CD8-positive, alpha-beta memory T cell (primary cell): ENCODE results near the gene MED27. TPM values are rescaled to one million over a fixed set of nuclear protein-coding genes. Genes with fewer than 3 reads are reported as not detected.
"Not testable (repeated sequence)": the region's sequence is repeated elsewhere in the genome, so short reads cannot be mapped to it uniquely, and the experiment has no call there.

ENCODE experiments used
- CTCF ChIA-PET: fragments of 350-600 bp; sonication (Branson Sonifier 250); formaldehyde crosslinking; loops from one replicate; lab custom pipeline; 2021; ENCODE audit warnings: antibody characterized with exemption; lab: Charles Lee
- POLR2A ChIA-PET: fragments of 350-600 bp; sonication (Branson Sonifier 250); formaldehyde crosslinking; loops from one replicate; lab custom pipeline; 2021; ENCODE audit warnings: antibody characterized with exemption; lab: Charles Lee
- DNase-seq, 5 donors: peaks; one replicate each; pipeline versions ENCODE4 v3.0.0 to v3.0.0-alpha.2; 2020 to 2022; ENCODE audit warnings: mixed read lengths in 1 of 5
- H3K27ac ChIP-seq: one replicate; pipeline ENCODE4 v1.7.0; 2013; ENCODE audit warnings: low read depth, mild to moderate bottlenecking, low read length, moderate library complexity
- H3K27me3 ChIP-seq: 2 replicates; pipeline ENCODE4 v1.7.0; 2013; ENCODE audit warnings: low read length, mild to moderate bottlenecking; ENCODE audit not compliant: insufficient read depth, poor library complexity, severe bottlenecking
- H3K36me3 ChIP-seq: 2 replicates; pipeline ENCODE4 v1.7.0; 2013; ENCODE audit warnings: mild to moderate bottlenecking, low read length, moderate library complexity; ENCODE audit not compliant: insufficient read depth
- H3K4me1 ChIP-seq: 2 replicates; pipeline ENCODE4 v1.7.0; 2013; ENCODE audit warnings: mild to moderate bottlenecking, low read length, moderate library complexity; ENCODE audit not compliant: insufficient read depth
- H3K4me3 ChIP-seq: 2 replicates; pipeline ENCODE4 v1.7.0; 2013; ENCODE audit warnings: mild to moderate bottlenecking, low read length
- H3K9me3 ChIP-seq: 2 replicates; pipeline ENCODE4 v1.7.0; 2013; ENCODE audit warnings: mild to moderate bottlenecking, low read length
- H3K27ac Mint-ChIP-seq, 8 donors: one replicate each; pipeline ENCODE4 v1.8.0; 2020 to 2021; ENCODE audit warnings: mixed read lengths in 8 of 8, mild to moderate bottlenecking in 6 of 8, inconsistent platforms in 3 of 8, moderate library complexity in 3 of 8
- H3K27me3 Mint-ChIP-seq, 2 donors: one replicate each; pipeline ENCODE4 v1.8.0; 2020 to 2021; ENCODE audit warnings: mixed read lengths in 2 of 2, mild to moderate bottlenecking in 1 of 2, moderate library complexity in 1 of 2
- H3K36me3 Mint-ChIP-seq, 3 donors: one replicate each; pipeline ENCODE4 v1.8.0; 2020 to 2021; ENCODE audit warnings: mixed read lengths in 3 of 3, inconsistent platforms in 1 of 3, mild to moderate bottlenecking in 1 of 3
- H3K4me1 Mint-ChIP-seq, 3 donors: one replicate each; pipeline ENCODE4 v1.8.0; 2020 to 2021; ENCODE audit warnings: mixed read lengths in 3 of 3, inconsistent platforms in 1 of 3, mild to moderate bottlenecking in 1 of 3
- H3K4me3 Mint-ChIP-seq, 7 donors: one replicate each; pipeline ENCODE4 v1.8.0; 2020 to 2021; ENCODE audit warnings: mixed read lengths in 7 of 7, mild to moderate bottlenecking in 6 of 7, moderate library complexity in 4 of 7, inconsistent platforms in 2 of 7
- H3K9me3 Mint-ChIP-seq, 5 donors: one replicate each; pipeline ENCODE4 v1.8.0; 2020 to 2022; ENCODE audit warnings: mixed read lengths in 5 of 5, mild to moderate bottlenecking in 3 of 5, moderate library complexity in 2 of 5, inconsistent platforms in 1 of 5
- polyA plus RNA-seq: library from polyadenylated mRNA; unstranded; fragments of 300-500 nt; fragmentation: Illumina TruSeq; gene quantifications from one replicate; pipeline ENCODE4 v1.2.3, GENCODE V29; 2021
- total RNA-seq, 2 experiments: library from RNA; stranded (reverse); gene quantifications; one replicate each; pipeline ENCODE4 v1.2.3, GENCODE V29; 2021

Gene MED27
- total and polyA plus RNA-seq, 3 experiments from 2014 or later, result 31.6 to 39.7 (median 35.9) TPM

DNA sequence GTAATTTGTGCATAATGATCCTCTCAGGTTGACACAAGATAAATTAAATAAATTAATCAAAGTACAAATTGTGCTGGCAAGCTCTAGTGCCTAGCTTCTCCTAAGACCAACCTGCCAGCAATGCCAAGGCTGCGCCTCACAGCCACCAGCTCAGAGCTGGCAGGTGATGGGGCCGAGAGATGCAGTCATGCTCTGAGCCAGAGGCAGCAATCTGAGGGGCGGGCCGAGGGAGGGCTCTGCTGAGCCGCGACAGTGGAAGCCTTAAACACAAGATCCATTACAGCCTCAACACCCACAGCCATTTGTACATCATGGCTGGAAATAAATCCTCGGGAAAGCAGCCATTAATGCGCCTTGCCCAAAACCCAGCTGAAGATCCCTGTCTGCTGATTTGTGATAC lies 20.3 kb downstream of the MED27 start:
- CTCF ChIA-PET, result no interaction called here

DNA sequence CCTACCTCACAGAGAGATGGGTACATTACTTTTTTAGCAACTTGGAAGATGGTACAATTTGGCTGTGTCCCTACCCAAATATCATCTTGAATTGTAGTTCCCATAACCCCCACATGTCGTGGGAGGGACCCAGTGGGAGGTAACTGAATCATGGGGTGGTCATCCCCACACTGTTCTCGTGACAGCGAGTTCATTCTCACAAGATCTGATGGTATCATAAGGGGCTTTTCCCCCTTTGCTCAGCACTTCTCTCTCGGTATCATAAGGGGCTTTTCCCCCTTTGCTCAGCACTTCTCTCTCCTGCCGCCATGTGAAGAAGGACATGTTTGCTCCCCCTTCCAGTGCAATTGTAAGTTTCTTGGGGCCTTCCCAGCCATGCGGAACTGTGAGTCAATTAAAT lies 21.4 kb downstream of the MED27 start:
- CTCF ChIA-PET, POLR2A ChIA-PET, H3K27ac Mint-ChIP-seq, H3K27me3 Mint-ChIP-seq, H3K9me3 ChIP-seq, H3K4me3 Mint-ChIP-seq, H3K36me3 ChIP-seq, H3K4me3 ChIP-seq, H3K27me3 ChIP-seq, H3K27ac ChIP-seq, DNase-seq, H3K9me3 Mint-ChIP-seq, H3K4me1 ChIP-seq: not testable (repeated sequence)
- Mint-ChIP-seq H3K4me1 (peaks cover 22 to 55% (median 47%) of the 10 kb centered on the region in 3 donors), H3K36me3 (peaks cover 21 to 38% (median 23%) of the 10 kb centered on the region in 3 donors)

More for the DNA sequence above, 20.3 kb downstream of the MED27 start:
- no peak overlapping the region for H3K27ac Mint-ChIP-seq
- H3K27ac ChIP-seq, result no peak overlapping the region
- no peaks in the 10 kb centered on the region for H3K27me3 ChIP-seq
- POLR2A ChIA-PET, result no interaction called here
- no peak overlapping the region for H3K4me3 Mint-ChIP-seq
- no peaks in the 10 kb centered on the region for H3K4me1 ChIP-seq
- H3K36me3 Mint-ChIP-seq, result peaks cover 21 to 46% (median 30%) of the 10 kb centered on the region in 3 donors
- H3K9me3 ChIP-seq, result no peaks in the 10 kb centered on the region
- peaks cover 23 to 56% (median 51%) of the 10 kb centered on the region in 3 donors for H3K4me1 Mint-ChIP-seq
- H3K4me3 ChIP-seq, result no peak overlapping the region
- H3K36me3 ChIP-seq, result no peaks in the 10 kb centered on the region
- no peak for DNase-seq
- H3K9me3 Mint-ChIP-seq, result peaks cover 0 to 4% (median 2%) of the 10 kb centered on the region in 5 donors
- H3K27me3 Mint-ChIP-seq, result no peaks in the 10 kb centered on the region

DNA sequence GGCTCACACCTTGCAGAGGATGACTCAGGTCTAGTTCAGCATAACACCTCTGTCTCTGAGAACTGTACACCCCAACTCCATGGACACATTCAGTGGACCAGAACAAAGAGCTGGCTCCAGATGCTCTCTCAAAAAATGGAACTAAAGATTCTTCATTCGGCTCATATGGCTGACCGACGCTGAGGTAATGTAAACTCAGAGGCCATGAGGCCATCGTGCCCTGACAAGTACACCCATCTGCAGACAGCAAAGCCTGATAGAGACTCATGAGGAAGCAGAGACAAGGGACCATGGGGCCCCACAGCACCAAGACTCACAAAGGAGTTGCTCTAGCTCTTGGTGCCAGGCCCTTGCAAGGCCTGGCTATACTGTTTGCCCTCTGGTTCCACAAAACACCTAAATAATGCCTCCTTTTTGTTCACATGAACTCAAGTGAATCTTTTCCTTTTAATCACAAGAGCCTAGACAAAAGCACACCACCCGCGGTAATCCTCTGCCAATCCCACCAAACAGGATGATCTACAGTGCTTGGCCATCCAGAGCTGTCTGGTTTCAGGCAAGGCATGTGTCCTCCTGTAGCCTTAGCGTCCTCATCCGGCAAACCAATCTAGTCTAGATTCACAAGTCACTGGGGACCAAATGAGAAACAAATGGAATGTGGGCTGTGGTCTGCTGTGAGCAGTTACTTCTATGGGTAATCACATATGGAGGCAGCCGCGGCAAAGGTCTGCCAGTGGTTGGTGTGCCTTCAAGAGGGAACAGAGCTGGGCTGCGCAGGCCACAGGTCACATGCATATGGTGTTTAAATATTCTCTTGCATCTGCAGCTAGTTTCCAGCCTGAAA lies 22.7 kb downstream of the MED27 start:
- DNase-seq, result no peak
- Histone ChIP-seq H3K9me3 (no peaks in the 10 kb centered on the region), H3K36me3 (no peaks in the 10 kb centered on the region), H3K4me1 (no peaks in the 10 kb centered on the region), H3K27me3 (no peaks in the 10 kb centered on the region), H3K4me3 (no peak overlapping the region), H3K27ac (no peak overlapping the region)
- ChIA-PET POLR2A (no interaction called here), CTCF (no interaction called here)
- H3K27me3 Mint-ChIP-seq, result no peaks in the 10 kb centered on the region
- no peak overlapping the region for H3K4me3 Mint-ChIP-seq
- peaks cover 24 to 50% (median 46%) of the 10 kb centered on the region in 3 donors for H3K4me1 Mint-ChIP-seq
- peak overlapping the region in 1 of 8 donors; percentile 12 for H3K27ac Mint-ChIP-seq
- peaks cover 0 to 4% (median 2%) of the 10 kb centered on the region in 5 donors for H3K9me3 Mint-ChIP-seq
- peaks cover 21 to 36% (median 21%) of the 10 kb centered on the region in 3 donors for H3K36me3 Mint-ChIP-seq

DNA sequence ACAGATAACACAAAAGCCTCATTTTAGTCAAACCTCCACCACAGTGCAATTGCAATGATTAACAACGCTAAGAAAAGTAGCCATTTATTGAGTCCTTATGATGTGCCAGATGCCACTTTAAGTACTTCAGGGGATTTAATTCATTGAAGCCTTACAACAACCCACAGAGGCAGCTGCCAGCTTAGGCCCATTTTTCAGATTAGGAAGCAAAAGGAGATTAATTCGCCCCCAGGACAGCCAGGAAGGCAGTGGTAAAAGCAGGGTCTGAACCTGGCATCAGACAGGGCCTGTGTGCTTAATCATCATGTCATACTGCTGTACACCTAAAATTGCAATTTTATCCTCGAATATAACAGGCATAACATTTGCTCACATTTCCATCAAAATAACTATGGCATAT lies 23.9 kb downstream of the MED27 start:
- no peaks in the 10 kb centered on the region for H3K27me3 Mint-ChIP-seq
- ChIA-PET POLR2A (no interaction called here), CTCF (no interaction called here)

DNA sequence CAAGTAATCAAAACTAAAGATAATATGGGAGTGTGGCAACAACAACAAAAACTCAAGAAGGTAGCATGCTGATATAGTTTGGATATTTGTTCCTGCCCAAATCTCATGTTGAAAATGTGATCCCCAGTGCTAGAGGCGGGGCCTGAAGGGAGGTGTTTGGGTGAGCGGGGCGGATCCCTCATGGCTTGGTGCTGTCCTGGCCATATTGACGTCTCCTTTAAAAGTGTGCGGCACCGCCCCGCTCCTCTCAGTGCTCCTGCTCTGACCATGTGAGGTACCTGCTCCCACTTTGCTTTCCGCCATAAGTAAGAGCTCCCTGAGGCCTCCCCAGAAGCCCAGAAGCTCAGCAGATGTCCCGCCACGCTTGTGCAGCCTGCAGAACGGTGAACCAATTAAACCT lies 25.6 kb downstream of the MED27 start:
- Histone ChIP-seq H3K27ac (no peak overlapping the region), H3K9me3 (no peaks in the 10 kb centered on the region), H3K4me1 (no peaks in the 10 kb centered on the region), H3K4me3 (no peak overlapping the region), H3K36me3 (no peaks in the 10 kb centered on the region), H3K27me3 (no peaks in the 10 kb centered on the region)
- no peaks in the 10 kb centered on the region for H3K27me3 Mint-ChIP-seq
- no peak for DNase-seq
- no peak overlapping the region for H3K4me3 Mint-ChIP-seq
- H3K36me3 Mint-ChIP-seq, result peaks cover 10 to 31% (median 14%) of the 10 kb centered on the region in 3 donors
- peaks cover 33 to 68% (median 64%) of the 10 kb centered on the region in 3 donors for H3K4me1 Mint-ChIP-seq
- CTCF ChIA-PET, result no interaction called here
- no peak overlapping the region for H3K27ac Mint-ChIP-seq
- POLR2A ChIA-PET, result no interaction called here
- H3K9me3 Mint-ChIP-seq, result peaks cover 0 to 4% (median 0%) of the 10 kb centered on the region in 5 donors

More for the DNA sequence above, 23.9 kb downstream of the MED27 start:
- peaks cover 0 to 4% (median 2%) of the 10 kb centered on the region in 5 donors for H3K9me3 Mint-ChIP-seq
- Histone ChIP-seq H3K4me3 (no peak overlapping the region), H3K27ac (no peak overlapping the region), H3K4me1 (no peaks in the 10 kb centered on the region), H3K27me3 (no peaks in the 10 kb centered on the region), H3K36me3 (no peaks in the 10 kb centered on the region), H3K9me3 (no peaks in the 10 kb centered on the region)
- peaks cover 21 to 32% (median 21%) of the 10 kb centered on the region in 3 donors for H3K36me3 Mint-ChIP-seq
- no peak overlapping the region for H3K4me3 Mint-ChIP-seq
- no peak for DNase-seq
- peaks cover 26 to 53% (median 48%) of the 10 kb centered on the region in 3 donors for H3K4me1 Mint-ChIP-seq
- H3K27ac Mint-ChIP-seq, result no peak overlapping the region

DNA sequence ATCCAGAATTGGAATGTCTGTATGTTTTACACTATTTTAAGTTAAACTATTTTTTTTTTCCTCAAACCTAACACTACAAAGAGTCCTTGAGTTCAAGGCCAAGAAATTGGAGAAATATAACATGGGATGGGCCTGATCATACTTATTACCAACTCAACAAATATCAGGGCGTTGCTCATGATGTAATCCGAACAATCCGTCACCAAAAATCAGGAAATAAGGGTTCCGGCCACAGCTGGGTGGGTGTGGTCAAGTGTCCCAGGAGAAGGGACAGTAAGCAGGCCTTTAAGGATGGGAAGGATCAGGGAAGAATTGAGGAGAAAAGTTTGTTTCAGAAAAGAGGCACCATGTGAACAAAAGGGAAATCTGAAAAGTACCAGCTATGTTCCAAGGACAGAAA lies 29.8 kb downstream of the MED27 start:
- Mint-ChIP-seq H3K36me3 (peaks cover 0 to 18% (median 8%) of the 10 kb centered on the region in 3 donors), H3K9me3 (no peaks in the 10 kb centered on the region), H3K4me1 (peaks cover 29 to 61% (median 60%) of the 10 kb centered on the region in 3 donors), H3K4me3 (no peak overlapping the region), H3K27me3 (no peaks in the 10 kb centered on the region), H3K27ac (no peak overlapping the region)
- H3K36me3 ChIP-seq, result no peaks in the 10 kb centered on the region
- H3K4me3 ChIP-seq, result no peak overlapping the region
- DNase-seq, result no peak
- H3K27ac ChIP-seq, result no peak overlapping the region
- no peaks in the 10 kb centered on the region for H3K4me1 ChIP-seq
- ChIA-PET CTCF (no interaction called here), POLR2A (no interaction called here)
- no peaks in the 10 kb centered on the region for H3K27me3 ChIP-seq
- H3K9me3 ChIP-seq, result no peaks in the 10 kb centered on the region

DNA sequence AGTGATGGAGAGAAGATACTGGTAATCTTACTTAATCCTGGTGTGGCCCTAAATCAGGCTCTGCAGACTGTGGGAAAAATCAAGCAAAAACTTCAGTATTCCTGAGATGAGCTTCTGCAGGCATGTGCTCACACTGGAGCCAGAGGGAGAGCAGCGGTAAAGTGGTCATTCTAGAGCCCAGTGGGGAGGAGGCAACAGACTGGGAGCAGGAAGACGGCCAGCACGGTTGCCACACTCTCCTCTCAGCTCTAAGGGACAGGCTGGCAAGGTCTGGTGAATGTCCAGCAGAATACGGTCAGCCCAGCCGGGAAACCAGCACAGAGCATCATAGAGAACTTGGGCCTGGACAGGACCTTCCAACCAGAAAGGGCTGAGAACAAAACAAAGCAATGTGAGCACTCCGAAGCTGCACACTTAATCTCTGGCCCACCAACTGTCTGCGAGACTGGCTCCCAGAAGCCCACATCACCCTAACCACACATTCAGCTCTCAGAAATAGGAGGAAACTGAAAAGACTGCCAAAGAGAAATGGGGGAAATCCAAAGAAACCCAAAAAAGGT lies 30.3 kb downstream of the MED27 start:
- Mint-ChIP-seq H3K27ac (no peak overlapping the region), H3K27me3 (no peaks in the 10 kb centered on the region), H3K4me3 (no peak overlapping the region), H3K4me1 (peaks cover 29 to 60% (median 57%) of the 10 kb centered on the region in 3 donors), H3K9me3 (no peaks in the 10 kb centered on the region), H3K36me3 (peaks cover 0 to 18% (median 8%) of the 10 kb centered on the region in 3 donors)
- no peaks in the 10 kb centered on the region for H3K4me1 ChIP-seq
- H3K27me3 ChIP-seq, result no peaks in the 10 kb centered on the region
- no peak overlapping the region for H3K4me3 ChIP-seq
- no peaks in the 10 kb centered on the region for H3K36me3 ChIP-seq
- H3K27ac ChIP-seq, result no peak overlapping the region
- ChIA-PET CTCF (no interaction called here), POLR2A (no interaction called here)
- no peaks in the 10 kb centered on the region for H3K9me3 ChIP-seq
- DNase-seq, result no peak

DNA sequence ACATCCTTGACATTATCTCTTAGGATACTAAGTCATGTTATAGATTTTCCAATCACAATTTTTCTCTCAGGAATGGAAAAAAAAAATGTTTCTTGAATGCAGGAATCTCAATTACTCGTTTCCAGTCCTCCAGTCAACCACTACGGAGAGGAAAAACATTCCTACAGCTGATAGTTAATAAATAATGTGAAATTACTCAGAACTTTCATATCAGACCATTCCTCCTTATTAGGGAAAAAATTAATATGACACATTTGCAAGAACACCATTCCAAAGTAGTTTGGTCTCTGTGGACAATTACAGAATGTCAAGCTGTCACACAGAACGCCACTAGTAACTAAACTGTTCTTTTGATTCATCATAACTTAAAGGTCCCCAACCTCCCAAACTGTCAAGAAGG lies 31.5 kb downstream of the MED27 start:
- H3K27ac ChIP-seq, result no peak overlapping the region
- H3K4me3 ChIP-seq, result no peak overlapping the region
- H3K27me3 Mint-ChIP-seq, result no peaks in the 10 kb centered on the region
- peaks cover 0 to 19% (median 8%) of the 10 kb centered on the region in 3 donors for H3K36me3 Mint-ChIP-seq
- no peak overlapping the region for H3K27ac Mint-ChIP-seq
- no peaks in the 10 kb centered on the region for H3K4me1 ChIP-seq
- peaks cover 31 to 55% (median 54%) of the 10 kb centered on the region in 3 donors for H3K4me1 Mint-ChIP-seq
- ChIA-PET CTCF (no interaction called here), POLR2A (no interaction called here)
- no peaks in the 10 kb centered on the region for H3K9me3 Mint-ChIP-seq
- DNase-seq, result no peak
- no peaks in the 10 kb centered on the region for H3K27me3 ChIP-seq
- H3K4me3 Mint-ChIP-seq, result no peak overlapping the region
- H3K36me3 ChIP-seq, result no peaks in the 10 kb centered on the region
- H3K9me3 ChIP-seq, result no peaks in the 10 kb centered on the region
